Loucy (cell line): ENCODE results near the gene PECR.
"Not testable (repeated sequence)": the region's sequence is repeated elsewhere in the genome, so short reads cannot be mapped to it uniquely, and the experiment has no call there.

Source experiments
- CTCF ChIP-seq: fragments of 200-600 bp; sonication (generic); conservative IDR thresholded peaks from 2 replicates; pipeline ENCODE4 v1.5.1; 2014; ENCODE audit warnings: mild to moderate bottlenecking, antibody characterized with exemption, low read length
- EZH2phosphoT487 ChIP-seq: fragments of 200-600 bp; IDR thresholded peaks from 2 replicates; pipeline ENCODE4 v1.6.1; 2018; ENCODE audit warnings: antibody characterized with exemption, mild to moderate bottlenecking, moderate library complexity, borderline replicate concordance

GRCh38 chr2:215988556-215989207 is 92.9 kb downstream of the PECR start:
- TF ChIP-seq CTCF, EZH2phosphoT487: not testable (repeated sequence)
